Measurements from ENCODE around the gene EPHA6. TPM values are rescaled to one million over a fixed set of nuclear protein-coding genes. Genes with fewer than 3 reads are reported as not detected.
"Not testable (repeated sequence)": the region's sequence is repeated elsewhere in the genome, so short reads cannot be mapped to it uniquely, and the experiment has no call there.

The EPHA6 gene
- total RNA-seq, 2 donors from 2014 or later: 0.58 to 1.1 TPM

DNA sequence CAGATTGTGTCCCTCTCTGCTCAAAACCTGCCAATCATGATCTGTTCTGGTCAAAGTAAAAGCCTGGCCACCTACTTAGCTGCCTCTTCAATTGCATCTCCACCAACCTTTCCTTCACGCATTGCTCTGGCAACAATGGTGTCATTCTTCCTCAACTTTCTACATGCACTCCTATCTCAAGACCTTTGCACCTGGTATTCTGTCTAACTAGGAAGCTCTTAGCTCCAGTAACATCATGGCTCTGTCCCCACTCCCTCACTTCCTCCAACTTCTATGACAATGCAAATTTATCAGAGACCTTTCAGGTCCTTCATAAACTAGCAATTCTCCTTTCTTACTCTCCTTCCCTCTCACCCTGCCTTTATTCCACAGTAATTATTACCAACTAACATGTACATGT is 682.7 kb downstream of the EPHA6 start:
- DNase-seq (no peak), ATAC-seq (no peak)
- intact Hi-C loops (cut with DNase I): no loop called here

DNA sequence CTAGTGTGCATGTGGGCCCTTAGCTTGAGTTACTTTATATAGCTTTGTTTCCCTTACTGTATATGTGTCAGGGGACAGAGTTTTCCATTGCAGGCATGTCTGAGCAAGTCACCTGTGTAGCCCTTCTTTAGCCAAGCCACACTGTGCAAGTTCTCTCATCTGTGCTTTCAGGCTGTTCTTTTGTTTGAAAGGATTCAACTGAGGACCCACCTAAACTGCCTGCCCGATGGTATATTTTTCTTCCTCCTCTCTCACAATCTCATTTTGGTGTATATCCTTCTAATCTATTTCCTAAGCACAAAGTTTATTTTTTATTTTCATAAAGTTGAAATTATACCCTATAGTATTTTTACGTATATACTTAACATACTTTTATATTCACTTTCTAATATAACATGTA is 690.1 kb downstream of the EPHA6 start:
- no peak for ATAC-seq
- intact Hi-C loops (cut with DNase I): no loop called here
- no peak for DNase-seq

DNA sequence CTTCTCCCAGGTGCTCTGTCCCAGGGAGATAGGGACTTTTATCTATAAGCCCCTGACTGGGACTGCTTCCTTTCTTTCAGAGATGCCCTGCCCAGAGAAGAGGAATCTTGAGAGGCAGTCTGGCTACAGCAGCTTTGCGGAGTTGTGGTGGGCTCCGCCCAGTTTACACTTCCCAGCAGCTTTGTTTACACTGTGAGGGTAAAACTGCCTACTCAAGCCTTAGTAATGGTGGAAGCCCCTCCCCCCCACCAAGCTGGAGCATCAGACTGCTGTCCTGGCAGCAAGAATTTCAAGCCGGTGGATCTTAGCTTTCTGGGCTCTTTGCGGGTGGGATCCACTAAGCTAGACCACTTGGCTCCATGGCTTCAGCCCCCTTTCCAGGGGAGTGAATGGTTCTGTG is 696.4 kb downstream of the EPHA6 start:
- intact Hi-C loops (cut with DNase I): no loop called here
- DNase-seq (no peak), ATAC-seq (no peak)

- intact Hi-C loops (cut with DNase I): no loop called here
- ATAC-seq: no peak
- DNase-seq: no peak
These were observed 700.7 kb downstream of the EPHA6 start for GRCh38 chr3:97515076-97515475.

DNA sequence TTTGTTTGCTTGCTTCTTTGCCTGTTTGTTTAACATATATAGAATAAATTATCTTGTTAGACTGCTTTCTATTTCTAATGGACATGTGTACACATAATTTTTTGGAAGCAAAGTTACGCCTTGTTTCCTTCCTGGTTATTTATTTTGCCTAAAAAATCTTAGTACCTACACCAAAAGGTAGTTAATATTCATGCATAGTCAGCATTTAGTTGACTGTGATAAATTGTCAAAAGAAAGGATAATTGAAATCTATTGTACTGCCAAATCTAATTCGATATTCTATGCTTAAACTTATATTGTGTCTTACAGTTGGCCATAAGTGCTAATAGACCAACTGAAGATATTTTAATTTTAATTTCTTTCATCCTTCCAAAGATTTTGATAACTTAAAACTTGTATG is 716.3 kb downstream of the EPHA6 start:
- intact Hi-C loops (cut with DNase I): no loop called here
- DNase-seq (no peak), ATAC-seq (no peak)

DNA sequence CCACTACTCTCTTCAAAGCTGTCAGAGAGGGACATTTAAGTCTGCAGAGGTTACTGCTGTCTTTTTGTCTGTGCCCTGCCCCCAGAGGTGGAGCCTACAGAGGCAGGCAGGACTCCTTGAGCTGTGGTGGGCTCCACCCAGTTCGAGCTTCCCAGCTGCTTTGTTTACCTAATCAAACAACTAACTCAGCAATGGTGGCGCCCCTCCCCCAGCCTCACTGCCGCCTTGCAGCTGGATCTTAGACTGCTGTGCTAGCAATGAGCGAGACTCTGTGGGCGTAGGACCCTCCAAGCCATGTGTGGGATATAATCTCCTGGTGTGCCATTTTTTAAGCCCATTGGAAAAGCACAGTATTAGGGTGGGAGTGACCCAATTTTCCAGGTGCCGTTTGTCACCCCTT is 733.2 kb downstream of the EPHA6 start:
- DNase-seq; intact Hi-C loops (cut with DNase I); ATAC-seq: not testable (repeated sequence)

GRCh38 chr3:97550408-97550807 is 736.0 kb downstream of the EPHA6 start:
- intact Hi-C loops (cut with DNase I): no loop called here
- ATAC-seq: no peak
- no peak for DNase-seq

- intact Hi-C loops (cut with DNase I): no loop called here
- DNase-seq (no peak), ATAC-seq (no peak)
These were observed 737.8 kb downstream of the EPHA6 start for GRCh38 chr3:97552186-97552585.

GRCh38 chr3:97575742-97576141 is 761.3 kb downstream of the EPHA6 start:
- DNase-seq: no peak
- intact Hi-C loops (cut with DNase I): no loop called here
- ATAC-seq: no peak

DNA sequence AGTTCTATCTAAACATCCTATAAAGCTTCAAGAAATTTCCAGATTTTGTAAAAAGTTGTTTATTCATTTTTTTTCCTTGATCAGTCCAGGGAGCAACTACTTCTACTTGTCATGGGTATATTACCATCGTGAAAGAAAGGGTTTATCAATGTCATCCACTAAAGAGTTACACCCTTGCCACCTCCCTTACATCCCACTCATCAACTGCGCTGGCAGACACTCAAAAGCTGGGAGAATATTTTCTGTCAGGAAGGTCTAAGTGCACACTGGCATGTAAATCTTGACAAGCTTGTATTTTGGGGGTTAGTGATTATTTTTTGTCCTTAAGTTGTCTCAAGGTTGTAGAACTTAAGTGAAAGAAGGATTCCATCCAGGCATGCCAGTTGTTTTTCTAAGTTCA is 761.8 kb downstream of the EPHA6 start:
- ATAC-seq (no peak), DNase-seq (no peak)
- intact Hi-C loops (cut with DNase I): no loop called here

DNA sequence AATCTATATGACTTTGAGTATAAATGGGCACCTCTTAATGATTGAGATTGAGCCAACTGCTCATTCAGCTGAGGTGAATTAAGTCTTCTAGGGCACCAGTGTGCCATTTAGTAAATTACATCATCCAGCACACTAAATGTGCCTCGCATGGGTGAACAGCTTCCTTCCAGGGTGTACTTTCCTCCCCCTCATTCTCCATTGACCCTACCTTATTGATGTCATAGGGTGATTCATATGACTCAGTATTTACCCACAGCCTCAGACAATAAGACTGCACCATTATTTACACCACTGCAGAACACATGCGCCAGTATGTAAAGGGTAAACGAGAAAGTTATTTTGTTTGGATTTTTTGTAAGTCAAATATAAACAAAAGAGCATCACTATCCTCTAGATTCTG is 765.0 kb downstream of the EPHA6 start:
- DNase-seq (no peak), ATAC-seq (no peak)
- intact Hi-C loops (cut with DNase I): no loop called here

- intact Hi-C loops (cut with DNase I): no loop called here
- no peak for ATAC-seq
- DNase-seq: no peak
These were observed 796.2 kb downstream of the EPHA6 start for GRCh38 chr3:97610626-97611025.

DNA sequence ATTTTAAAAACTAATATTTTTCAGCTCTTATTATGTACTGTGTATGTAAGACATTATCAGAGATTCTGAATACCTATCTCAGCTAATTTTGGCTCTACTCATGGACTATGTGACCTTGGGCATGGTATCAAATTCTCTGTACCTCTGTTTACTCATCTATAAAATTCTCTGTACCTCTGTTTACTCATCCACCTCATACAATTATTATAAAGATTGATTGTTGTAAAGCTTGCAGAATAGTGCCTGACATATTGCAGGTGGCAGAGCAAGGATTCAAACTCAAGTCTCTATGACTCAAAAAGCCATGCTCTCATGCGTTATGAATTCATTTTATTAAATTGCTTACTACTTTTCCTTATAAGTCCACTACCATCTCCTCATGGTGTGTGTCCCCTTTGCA is 798.2 kb downstream of the EPHA6 start:
- no peak for ATAC-seq
- no peak for DNase-seq
- intact Hi-C loops (cut with DNase I): no loop called here

GRCh38 chr3:97613139-97613538 is 798.7 kb downstream of the EPHA6 start:
- ATAC-seq: no peak
- intact Hi-C loops (cut with DNase I): no loop called here
- no peak for DNase-seq

DNA sequence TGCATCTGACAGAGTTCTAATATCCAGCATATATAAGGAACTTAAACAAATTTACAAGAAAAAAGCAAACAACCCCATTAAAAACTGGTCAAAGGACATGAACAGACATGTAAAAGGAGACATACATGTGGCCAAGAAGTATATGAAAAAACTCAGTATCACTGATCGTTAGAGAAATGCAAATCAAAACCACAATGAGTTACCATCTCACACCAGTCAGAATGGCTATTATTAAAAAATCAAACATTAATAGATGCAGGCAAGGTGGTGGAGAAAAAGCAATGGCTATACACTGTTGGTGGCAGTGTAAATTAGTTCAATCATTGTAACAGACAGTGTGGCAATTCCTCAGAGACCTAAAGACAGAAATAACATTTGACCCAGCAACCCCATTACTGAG is 806.1 kb downstream of the EPHA6 start:
- intact Hi-C loops (cut with DNase I); ATAC-seq; DNase-seq: not testable (repeated sequence)

GRCh38 chr3:97636465-97636864 is 822.1 kb downstream of the EPHA6 start:
- intact Hi-C loops (cut with DNase I): no loop called here
- DNase-seq: no peak
- no peak for ATAC-seq

DNA sequence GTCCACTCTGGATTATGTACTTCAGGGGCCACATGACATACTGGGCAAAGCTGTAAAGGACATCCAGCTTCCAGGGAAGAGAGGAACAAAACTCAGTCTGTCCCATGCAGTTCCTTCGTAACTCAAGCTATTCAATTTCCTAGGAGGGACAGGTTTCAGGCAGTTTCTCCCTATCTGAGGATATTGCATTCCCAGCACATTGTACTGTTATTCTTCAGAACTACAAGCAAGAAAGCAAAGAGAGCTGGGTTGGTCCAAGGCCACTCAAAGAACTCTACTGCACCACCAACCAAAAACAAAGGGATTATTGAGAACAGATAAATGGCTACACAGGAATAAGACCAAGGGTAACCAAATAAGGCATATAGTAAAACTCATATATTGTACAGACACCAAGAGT is 832.5 kb downstream of the EPHA6 start:
- intact Hi-C loops (cut with DNase I): no loop called here
- ATAC-seq (no peak), DNase-seq (no peak)

GRCh38 chr3:97647441-97647982 is 833.1 kb downstream of the EPHA6 start:
- ATAC-seq (no peak), DNase-seq (no peak)
- intact Hi-C loops (cut with DNase I): no loop called here

- DNase-seq (no peak), ATAC-seq (no peak)
- intact Hi-C loops (cut with DNase I): no loop called here
These were observed 841.6 kb downstream of the EPHA6 start for GRCh38 chr3:97655971-97656370.

DNA sequence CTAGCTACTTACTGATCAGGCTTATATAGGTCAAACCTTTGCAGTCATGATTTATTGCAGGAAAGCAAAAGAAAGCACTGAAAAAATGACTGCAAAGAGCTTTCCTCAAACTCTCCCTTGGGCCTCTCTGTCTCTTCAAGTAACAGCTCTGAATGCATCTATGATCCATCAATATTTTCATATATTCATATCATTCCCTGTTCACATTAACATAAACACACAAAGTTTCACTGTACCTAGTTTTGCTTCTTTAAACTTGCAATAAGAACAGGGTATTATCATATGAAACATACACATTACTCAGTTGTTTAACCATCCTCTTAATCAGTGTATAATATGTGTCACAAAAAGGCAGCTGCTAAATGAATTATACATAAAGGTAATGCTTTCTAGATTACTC is 842.2 kb downstream of the EPHA6 start:
- intact Hi-C loops (cut with DNase I): no loop called here
- DNase-seq: no peak
- ATAC-seq: no peak

GRCh38 chr3:97658668-97659285 is 844.4 kb downstream of the EPHA6 start:
- ATAC-seq: no peak
- DNase-seq: no peak
- intact Hi-C loops (cut with DNase I): no loop called here

DNA sequence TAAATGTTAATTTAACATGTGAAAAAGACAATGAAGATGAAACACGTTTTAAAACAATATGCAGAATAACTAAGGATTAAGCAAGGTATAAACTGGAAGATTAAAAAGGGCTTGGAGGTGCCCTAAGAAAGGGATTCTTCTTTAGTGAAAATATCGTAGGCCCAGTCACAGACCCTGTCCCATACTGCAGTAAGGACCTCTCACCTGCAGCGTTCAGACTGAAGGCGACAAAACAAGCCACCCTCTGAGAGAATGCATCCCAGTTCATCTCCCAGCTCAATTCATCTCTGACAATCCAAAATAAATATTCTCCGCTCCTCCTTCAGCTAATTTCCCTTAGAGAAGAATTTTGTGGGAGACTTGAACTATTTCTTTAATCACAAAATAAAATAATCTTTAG is 847.9 kb downstream of the EPHA6 start:
- DNase-seq (no peak), ATAC-seq (no peak)
- intact Hi-C loops (cut with DNase I): no loop called here

Data from left cardiac atrium (tissue), 4 donors.